GM11168 (cell line): ENCODE results near the gene LGALS12.

Experiments used
- in situ Hi-C: fragments of 300-500 bp; cut with MboI; formaldehyde crosslinking; loops from one replicate; pipeline ENCODE4 v1.12.0; 2022; ENCODE audit warnings: low sequenced_read_pairs; ENCODE audit not compliant: unreplicated experiment

LGALS12 gene

DNA sequence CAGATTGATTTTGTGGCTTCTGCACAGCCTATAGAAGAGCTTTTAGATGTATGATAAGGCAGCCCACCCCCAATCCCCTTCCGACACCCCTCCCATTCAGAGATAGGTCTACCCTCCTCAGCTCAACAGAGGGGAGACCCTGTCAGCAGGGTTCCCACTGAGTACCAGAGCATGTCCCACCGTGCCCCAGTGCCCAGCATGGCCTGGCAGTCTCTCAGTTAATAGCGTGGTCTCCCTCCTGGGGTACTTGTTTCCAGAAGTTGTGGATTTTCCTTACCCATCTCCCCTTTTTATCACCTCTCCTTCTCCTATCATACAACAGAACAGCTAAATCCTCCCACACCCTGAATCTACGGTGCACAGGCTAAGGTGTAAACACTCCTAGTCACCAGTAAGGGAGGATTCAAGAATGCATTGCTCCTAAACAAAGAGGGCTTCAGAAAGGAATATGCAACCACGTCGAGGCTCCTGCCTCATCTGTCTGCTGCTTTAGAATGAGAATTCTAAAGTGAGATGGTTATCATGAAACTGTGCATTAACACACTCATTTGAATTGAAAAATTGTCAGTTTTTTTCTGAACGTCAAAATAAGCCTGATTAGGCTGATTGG, 50.6 kb downstream of the LGALS12 start:
- in situ Hi-C loops, result no loop called here

DNA sequence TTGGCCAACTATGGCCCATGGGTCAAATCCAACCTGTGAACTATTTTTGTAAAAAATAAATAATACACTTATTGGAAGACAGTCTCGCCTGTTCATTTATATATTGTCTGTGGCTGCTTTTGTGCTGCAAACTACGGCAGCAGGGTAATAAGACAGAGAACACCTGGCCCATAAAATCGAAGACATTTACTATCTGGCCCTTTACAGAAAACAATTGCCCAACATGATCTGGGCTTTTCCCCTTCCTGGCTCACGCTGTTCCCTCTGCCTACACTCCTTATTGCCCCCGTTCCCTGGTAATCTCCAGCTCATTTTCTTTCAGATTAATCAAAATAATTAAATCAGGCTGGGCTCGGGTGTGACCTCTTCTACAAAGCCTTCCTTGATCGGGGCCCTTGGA, 51.7 kb downstream of the LGALS12 start:
- in situ Hi-C loops, result no loop called here

DNA sequence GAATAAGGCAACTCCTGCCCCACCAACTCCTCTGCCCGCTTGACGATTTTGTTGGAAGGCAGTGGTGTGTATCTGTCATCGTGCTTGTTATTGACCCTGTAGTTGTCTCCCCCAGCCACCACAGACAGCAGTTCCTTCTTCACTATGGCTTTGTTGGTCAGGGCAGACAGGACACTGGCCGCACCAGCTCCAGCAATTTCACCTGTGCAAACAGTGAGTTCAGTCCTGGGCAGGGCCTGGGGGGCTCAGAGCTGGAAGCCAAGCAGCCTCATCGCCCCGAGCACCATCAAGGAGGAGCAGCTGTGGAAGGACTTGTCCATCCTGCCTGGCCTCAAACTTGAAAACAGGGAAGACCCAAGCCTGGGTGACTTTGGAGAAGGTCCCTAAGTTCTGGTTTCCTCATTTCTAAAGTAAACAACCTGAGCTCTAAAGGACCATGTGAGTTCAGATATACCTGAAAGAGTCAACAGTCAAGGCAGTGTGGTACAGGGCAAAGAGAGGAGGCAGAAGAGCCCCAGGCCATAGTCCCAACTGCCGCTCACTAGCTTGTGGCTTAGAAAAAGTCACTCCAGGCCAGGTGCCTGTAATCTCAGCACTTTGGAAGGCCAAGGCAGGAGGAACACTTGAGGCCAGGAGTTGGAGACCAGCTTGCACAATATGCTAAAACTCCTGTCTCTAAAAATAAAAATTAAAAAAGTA, 52.7 kb downstream of the LGALS12 start:
- in situ Hi-C loops, result no loop called here

DNA sequence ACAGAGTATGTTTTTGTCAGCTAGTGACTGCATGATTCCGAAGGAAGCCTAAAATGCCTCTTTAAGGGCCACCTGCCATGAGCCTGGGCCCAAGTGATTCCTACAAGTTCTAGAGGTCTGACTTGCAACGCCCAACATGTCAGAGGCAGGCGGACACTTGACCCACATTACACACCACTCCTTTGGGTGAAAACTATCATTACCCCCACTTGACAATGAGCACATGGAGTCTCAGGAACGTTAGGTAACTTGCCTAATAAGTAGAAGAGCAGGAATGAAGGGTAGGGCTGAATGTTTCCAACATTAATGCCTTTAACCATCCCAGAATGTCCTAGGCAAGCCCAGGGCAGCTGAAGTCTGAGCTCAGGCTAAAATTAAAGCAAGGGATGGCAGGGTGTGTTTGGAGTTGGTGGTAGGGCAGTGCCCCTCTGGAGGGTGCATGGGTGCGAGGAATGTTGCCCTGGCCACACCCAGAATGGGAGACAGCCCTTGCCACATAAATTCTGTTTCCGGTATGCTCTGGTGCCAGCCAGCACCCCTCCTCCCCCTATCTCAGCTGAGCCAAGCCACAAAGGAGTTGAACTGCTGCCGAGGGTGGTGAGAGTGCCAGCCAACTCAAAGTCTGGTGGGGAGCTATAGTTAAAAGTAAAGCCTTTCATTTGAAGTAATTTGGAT, 54.8 kb downstream of the LGALS12 start:
- in situ Hi-C loops, result no loop called here

DNA sequence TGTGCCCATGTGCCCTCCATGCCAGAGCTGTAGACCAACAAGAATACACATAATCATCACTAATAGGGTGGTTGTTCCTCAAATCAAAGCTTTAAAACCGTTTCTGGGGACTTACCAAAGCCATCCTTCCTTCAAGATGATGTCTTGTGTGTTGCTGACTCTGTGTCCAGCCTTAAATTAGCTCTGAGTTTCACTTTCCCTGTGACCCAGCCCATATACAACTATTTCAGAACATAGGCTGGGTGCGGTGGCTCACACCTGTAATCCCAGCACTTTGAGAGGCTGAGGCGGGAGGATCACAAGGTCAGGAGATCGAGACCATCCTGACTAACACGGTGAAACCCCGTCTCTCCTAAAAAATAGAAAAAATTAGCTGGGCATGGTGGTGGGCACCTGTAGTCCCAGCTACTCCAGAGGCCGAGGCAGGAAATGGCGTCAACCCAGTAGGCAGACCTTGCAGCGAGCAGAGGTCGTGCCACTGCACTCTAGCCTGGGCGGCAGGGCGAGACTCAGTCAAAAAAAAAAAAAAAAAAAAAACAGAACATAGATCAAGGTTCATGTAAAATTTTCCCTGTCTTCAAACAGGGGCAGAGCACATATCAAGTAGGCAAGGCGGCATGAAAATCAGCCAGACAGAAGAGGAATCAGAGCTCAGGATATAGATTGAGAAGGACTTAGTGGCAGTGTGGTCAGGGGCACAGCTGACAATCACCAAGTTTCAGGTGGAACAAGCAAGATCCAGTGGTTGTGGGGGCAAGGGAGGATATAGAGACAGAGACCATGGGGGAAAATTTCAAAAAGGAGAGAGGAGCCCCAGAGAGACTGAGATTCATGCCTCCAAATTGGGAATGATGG, 57.5 kb downstream of the LGALS12 start, which contains the start of gene PLAAT2:
Gene PLAAT2 (minus strand): TSS at position 179 of the 855 bp plus-strand sequence. CDS start 55 bp downstream, at position 124.
- in situ Hi-C loops, result no loop called here

DNA sequence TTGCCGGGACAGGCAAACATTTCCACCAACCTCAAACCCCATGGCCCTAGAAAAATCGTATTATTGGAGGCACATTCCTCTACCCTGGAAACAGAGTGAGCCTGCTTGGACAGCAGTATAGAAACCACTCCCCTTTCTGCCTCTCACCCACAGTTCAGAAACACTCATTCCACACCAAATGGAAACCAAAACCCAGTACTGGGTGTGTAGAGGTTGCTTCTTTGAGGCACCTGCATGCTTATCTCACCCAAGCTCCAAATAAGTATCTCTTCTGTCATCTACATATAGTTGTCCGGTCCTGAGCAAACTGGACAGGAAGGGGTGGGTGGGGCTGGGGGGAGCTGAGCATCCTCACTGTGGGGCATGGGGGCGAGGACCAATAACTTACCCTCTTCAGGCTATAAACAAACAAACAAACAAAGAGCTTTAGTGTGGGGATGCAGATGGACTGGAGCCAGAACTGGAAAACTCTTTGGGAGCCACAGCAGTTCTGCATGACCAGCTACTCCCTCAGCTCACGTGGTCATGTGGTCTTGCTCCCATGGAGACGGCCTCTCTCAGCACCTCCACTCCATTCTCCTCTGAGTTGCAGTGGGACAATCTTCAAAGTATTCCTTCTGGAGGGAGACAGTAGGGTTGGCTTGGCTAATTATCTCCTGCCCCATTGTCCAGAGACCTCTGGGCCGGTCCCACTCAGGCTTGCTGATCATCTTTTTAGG, 58.3 kb downstream of the LGALS12 start:
- in situ Hi-C loops, result no loop called here

DNA sequence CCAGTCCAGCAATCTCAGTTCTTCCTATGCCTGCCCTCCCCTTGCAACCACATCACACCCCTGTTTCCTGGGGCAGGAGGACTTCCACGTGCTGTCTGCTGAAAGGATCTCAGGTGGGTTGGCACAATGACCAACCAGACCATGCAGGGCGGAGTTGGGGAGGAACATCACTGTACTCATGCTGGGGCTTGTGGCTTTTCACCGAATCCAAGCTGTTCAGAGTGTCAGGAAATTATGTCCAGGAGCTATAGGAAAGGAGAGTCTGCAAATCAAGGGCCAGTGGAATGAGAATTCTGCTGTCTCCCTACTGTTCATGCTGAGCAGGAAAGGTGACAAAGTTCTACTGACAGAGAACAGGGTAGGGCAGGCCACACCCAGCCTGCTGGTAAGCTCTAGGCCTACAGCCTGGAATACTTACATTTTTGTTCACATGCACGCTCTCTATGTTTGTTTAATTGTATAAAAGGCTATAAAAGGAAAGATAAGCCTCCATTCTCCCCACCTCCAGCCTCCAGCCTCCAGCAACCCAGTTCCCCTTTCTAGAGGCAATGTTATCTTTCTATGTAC, 59.0 kb downstream of the LGALS12 start:
- in situ Hi-C loops, result no loop called here
